GM19328 (cell line): ENCODE results near the gene SLC17A2.
"Not testable (repeated sequence)": the region's sequence is repeated elsewhere in the genome, so short reads cannot be mapped to it uniquely, and the experiment has no call there.

Experiments
- ATAC-seq: cut with Tn5 transposase; IDR thresholded peaks from one replicate; pipeline ENCODE4 v1.9.1; 2021; ENCODE audit warnings: mild to moderate bottlenecking, moderate library complexity; ENCODE audit not compliant: unreplicated experiment

Gene SLC17A2

DNA sequence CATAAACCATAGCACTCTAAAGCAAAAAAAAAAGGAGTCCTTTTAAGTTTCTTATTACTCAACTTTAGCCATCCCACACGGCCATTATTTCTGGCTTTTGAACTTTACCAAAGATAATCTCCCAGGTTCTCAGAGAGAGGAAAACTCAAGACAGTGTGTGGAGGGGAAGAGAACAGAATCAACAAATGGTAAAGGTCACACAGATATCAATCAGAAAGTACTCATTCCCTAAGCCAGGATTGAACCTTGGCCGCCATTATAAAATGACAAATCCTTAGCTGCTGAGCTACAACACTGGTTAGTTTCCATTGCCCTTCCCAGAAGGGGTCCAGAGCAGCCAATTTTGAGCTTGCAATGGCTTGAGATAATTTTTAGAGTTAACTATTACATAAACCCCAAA lies 22.0 kb upstream of the SLC17A2 start:
- no peak for ATAC-seq

GRCh38 chr6:25951296-25952032 lies 21.0 kb upstream of the SLC17A2 start:
- ATAC-seq: no peak

DNA sequence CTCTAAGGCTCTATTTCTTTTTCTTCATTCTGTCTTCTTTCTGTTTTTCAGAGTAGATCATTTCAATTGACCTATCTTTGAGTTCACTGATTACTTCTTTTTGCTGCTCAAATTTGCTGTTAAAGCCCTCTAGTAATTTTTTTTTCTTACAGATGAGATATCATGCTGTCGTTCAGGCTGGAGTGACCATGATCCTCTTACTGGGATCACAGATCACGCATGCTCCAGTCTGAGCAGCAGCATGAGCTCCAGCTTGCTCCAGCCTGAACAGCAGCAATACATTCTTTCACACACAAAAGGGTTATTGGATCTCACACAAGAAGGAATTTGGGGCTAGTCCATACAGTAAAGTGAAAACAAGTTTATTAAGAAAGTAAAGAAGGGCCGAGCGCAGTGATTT lies 19.8 kb upstream of the SLC17A2 start:
- no peak for ATAC-seq

- no peak for ATAC-seq
Measured at GRCh38 chr6:25949695-25950094, 19.2 kb upstream of the SLC17A2 start.

DNA sequence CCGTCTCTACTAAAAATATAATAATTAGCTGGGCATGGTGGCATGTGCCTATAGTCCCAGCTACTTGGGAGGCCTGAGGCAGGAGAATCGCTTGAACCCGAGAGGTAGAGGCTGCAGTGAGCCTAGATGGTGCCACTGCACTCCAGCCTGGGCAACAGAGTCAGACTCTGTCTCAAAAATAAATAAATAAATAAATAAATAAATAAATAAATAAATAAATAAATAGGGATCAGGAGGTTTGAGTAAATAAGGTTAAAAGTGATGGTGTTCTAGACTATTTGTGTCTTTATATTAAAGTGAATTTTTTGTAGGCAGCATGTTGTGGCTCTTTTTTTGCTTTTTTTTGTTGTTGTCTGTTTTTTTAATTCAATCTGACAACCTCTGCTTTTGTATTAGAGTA lies 17.0 kb upstream of the SLC17A2 start:
- not testable (repeated sequence) for ATAC-seq

DNA sequence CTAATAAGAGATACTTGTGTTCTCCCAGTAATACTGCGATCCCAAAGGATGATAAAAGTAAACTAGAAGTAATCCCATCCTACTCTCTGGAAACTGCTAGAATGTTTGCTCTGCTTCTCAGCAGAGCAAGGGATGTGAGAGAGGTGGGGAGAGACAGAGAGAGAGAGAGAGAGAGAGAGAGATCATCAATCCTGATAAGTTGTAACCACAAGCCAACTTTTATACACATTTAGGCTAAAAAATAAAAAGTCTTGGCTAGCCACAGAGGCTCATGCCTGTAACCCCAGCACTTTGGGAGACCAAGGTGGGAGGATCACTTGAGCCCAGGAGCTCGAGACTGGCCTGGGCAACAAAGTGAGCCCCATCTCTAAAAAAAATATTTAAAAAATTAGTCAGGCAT lies 16.1 kb upstream of the SLC17A2 start:
- no peak for ATAC-seq

DNA sequence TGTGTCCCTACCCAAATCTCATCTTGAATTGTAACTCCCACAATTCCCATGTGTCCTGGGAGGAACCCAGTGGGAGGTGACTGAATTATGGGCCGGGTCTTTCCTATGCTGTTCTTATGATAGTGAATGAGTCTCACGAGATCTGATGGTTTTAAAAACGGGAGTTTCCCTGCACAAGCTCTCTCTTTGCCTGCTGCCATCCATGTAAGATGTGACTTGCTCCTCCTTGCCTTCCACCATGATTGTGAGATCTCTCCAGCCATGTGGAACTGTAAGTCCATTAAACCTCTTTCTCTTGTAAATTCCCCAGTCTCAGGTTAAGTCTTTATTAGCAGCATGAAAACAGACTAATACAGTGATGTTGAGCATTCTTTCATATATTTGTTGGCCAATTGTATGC lies 15.2 kb upstream of the SLC17A2 start:
- not testable (repeated sequence) for ATAC-seq

DNA sequence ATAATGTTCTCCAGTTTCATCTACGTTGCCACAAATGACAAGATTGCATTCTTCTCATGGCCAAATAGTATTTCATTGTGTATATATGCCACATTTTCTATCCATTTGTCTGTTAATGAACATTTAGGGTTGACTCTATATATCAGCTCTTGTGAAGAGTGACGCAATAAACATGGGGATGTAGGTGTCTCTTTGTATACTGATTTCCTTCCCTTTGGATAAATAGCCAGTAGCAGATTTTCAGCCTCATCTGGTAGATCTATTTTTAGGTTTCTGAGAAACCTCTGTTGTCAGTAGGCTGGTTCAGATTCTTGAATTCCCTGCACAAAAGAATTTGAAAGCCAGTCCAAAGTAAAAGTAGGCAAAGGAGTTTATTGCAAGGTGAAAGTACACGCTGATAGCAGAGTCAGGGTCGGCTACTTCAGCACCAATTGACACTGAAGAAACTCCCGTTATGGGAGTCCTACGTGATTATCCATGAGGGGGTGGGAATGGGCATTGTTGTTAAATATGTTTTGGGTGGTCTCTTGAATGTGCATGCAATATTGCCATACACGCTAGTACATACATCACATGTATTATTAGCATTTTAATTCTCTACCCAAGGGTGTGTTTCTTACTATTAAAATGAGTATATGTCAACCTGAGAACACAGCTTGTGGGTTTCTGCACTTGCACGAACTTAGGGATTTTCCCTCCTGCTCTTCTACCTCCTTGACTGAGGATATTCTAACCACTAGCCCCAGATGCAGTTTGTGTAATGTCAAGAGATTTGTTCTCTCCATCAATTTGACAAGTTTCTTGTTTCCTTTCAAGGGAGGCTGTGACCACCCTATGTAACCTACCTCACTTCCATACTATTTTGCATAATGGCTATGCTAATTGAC lies 14.4 kb upstream of the SLC17A2 start:
- no peak for ATAC-seq

GRCh38 chr6:25943887-25944286 lies 13.4 kb upstream of the SLC17A2 start:
- no peak for ATAC-seq

DNA sequence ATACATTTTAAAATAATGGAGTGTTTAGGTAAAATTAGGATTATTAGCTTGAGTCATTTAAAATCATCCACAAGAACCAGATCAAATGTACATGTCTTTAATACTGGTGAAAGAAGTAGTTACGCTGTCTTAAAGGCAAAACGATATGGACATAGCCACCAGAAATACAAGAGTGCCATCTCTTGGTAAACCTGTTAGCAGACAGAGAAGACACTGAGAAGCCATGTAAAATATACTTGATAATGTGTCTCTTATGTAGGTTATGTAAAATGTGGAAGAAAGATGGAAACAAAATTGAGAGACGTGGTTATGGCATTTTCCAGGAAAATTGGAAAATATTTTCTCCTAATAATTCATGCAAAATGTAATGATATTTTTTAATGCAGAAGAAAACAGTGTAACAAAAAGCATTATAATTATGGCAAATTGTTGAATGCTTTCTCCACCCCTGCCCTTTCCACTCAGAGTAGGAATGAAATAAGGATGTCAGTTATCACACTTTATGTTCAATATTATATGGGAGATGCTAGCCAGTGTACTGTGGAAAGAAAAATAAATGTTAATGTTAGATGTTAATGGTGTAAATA lies 12.2 kb upstream of the SLC17A2 start:
- ATAC-seq: no peak

- no peak for ATAC-seq
Measured at GRCh38 chr6:25939593-25939992, 9.1 kb upstream of the SLC17A2 start.

DNA sequence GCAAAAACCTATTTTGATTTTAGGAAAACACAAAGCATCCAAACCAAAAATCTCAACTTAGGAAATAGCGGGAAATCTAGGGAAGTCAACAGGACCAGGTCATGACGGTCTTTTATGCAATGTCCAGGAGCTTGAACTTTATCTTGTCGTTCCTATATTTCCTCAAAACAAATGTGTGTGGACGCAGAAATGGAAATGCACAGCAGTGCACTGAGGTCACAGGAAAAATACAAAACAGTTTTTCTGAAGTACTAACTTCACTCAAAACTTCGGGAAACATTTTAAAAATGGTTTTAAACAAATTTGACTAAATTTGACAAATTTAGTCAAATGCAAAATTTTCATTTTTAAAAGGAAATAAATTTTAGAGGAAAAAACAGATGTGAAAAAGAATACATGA lies 5.5 kb upstream of the SLC17A2 start:
- no peak for ATAC-seq

DNA sequence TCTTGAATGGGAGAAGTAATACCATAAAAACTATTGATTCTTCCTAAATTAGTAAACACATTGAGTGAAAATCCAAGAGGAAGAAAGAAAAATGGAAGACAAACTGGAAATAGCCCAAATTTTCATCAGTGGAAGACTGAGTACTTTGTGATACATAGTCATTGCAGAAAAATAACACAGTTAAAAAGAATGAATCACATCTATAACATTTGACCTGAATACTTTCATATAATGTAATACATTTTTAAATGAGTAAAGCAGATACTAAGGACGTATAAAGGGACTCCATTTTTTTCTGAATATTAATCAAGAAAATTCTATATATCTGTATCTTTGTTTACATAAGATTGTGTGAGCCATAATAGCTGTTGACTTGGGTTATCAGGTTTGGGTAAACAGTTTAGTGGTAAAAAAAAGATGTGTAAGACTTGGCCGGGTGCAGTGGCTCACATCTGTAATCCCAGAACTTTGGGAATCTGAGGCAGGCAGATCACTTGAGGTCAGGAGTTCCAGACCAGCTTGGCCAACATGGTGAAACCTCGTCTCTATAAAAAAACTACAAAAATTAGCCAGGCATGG lies 4.3 kb upstream of the SLC17A2 start:
- no peak for ATAC-seq

DNA sequence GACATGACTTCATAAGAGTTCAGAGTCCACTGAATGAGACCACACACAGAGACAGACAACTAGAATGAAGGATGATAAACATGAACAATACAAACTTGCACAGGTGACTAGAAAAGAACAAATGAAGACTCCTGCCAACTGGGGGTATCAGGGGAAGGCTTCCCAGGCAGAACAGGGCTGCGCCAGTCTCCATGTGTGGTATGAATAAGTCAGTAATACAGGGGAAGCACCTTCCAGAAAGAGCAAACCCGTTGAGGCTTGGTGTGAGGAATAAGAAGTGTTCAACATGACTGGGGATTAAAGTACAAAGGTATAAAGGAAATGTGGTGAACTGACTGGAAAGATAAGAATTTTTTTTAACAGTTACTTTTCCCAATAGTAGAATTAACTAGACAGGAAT lies 3.7 kb upstream of the SLC17A2 start:
- ATAC-seq: no peak

DNA sequence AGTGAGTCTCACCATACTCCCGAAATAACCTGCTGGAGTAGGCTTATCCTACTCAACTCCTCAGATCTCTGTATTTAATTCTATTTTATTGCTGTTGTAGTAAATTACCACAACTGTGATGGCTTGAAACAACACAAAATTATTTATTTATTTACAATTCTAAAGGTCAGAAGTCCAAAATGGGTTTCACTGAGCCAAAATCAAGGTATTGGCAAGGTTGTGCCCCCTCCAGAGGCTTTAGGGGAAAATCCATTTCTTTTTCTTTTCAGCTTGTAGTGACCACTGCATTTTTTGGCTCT lies 869 bp upstream of the SLC17A2 start:
- ATAC-seq: no peak

DNA sequence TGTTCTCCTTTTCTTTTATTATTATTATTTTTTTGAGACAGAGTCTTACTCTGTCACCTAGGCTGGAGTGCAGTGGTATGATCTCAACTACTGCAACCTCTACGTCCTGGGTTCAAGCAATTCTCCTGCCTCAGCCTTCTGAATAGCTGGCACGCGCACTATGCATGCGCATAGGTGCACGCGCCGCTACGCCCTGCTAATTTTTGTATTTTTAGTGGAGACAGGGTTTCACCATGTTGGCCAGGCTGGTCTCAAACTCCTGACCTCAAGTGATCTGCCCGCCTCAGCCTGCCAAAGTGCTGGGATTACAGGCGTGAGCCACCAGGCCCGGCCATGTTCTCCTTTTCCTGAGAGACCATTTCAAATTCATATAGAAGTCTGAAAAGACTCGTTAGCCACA lies 706 bp downstream of the SLC17A2 start:
- ATAC-seq: not testable (repeated sequence)

DNA sequence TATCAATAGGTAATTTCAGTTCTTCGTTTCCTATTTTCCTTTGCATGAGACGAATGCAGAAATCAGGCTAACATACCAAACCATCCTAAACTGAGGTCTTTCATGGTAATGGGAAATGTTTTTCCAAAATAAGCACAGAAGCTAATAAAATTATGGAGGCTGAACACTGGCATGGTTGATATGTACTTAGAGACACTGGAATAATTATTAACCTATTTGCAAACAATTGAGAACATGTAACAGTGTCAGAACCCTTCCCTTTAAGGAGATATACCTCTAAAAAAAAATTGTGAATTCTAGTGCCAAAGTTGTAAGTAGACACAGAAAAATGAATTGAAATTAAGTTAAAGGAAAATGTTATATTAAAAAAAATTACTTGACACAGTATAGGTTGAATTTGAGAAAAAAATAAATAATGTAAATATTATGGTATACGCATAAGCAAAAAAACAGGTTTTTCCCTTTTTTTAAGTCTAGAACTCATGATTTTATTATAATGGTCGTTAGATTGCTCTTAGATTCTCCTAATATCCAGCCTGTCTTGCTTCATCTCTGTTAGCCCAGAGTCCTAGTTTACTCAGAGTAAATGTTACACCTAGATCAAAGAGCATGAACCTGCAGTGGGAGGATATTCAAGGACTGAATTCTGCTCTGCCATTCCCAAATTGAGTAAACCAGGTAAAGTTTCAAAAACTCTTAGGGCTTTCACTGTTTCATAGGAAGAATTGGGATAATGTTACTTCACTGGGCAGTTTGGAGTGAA lies 1.7 kb downstream of the SLC17A2 start:
- no peak for ATAC-seq

DNA sequence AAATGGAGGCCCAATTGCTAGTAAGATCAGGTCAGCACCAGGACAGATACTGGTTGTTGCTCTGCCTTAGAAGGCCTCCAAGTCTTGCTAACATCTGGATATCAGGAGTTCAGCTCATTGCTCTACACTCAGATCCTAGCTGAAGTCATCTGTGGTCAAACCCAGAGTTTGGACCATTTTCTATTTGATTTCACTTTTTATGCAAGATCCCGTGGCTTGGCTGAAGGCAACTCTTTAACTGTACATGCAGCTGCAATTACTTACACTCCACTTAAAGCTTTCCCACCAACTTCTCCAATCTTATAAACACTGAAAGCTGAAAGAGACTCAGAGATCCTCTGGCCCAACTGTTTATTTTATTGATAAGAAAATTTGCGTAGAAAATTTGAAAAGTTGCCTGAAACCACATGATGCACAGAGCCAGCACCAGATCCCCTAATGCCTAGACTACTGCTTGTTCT lies 2.7 kb downstream of the SLC17A2 start:
- ATAC-seq: no peak

DNA sequence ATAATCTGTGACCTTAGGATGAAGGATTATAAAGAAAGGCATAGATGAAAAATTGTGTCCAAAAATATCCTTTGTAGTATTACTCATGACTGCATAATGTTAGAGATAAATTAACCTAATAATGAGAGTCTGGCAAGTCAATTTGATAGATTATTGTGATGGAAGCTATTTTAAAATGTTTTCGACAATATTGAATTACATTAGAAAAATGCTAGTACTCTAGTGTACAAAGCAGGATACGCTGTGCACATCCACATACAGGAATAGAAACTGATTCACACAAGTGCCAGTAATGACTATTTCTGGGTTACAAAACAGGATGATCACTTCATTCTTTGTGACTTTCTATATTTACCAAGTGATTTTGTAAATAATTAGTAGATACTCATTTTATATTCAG lies 3.3 kb downstream of the SLC17A2 start:
- ATAC-seq: no peak

DNA sequence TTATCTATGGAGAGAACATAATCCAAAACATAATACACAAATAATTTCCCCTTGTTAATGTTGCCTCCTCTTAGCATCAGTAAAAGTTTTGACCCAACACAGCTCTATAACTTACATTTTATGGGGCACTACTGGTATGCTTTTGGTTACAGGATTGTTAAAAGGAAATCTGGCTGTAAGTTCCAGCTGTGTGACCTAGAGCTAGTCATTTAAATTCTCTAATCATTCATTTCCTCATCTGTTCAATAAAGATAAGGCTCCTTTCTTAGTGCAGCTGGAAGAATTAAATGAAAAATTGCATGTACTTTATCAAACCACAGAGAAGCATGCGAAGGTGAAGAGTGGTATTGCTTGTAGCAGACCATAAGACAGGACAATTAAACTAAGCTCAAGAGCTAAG lies 4.6 kb downstream of the SLC17A2 start:
- no peak for ATAC-seq

GRCh38 chr6:25922301-25922700 lies 8.2 kb downstream of the SLC17A2 start:
- ATAC-seq: no peak
